K562 (cell line): ENCODE measurements around the gene MITF. TPM values are rescaled to one million over a fixed set of nuclear protein-coding genes. Genes with fewer than 3 reads are reported as not detected.

Experiments
- CBX3 ChIP-seq, 2 experiments: IDR thresholded peaks; 1 replicate in 1 of 2; 2 replicates in 1 of 2; pipeline ENCODE4 v1.6.1; 2012; ENCODE audit warnings: inconsistent platforms in 2 of 2, low read length in 2 of 2, borderline replicate concordance in 1 of 2, control low read depth in 1 of 2
- ELF2 ChIP-seq: fragments of 250-450 bp; sonication (Bioruptor Pico); IDR thresholded peaks from 2 replicates; pipeline ENCODE4 v1.5.0; 2021; ENCODE audit warnings: mild to moderate bottlenecking
- FOXK1 ChIP-seq: sonication (generic); formaldehyde crosslinking; IDR thresholded peaks from 2 replicates; pipeline ENCODE4 v1.8.0; 2022; ENCODE audit warnings: missing genetic modification reagents, mild to moderate bottlenecking, borderline replicate concordance
- GATAD2B ChIP-seq: fragments of 450-650 bp; IDR thresholded peaks from 2 replicates; pipeline ENCODE4 v1.6.1; 2017; ENCODE audit warnings: mild to moderate bottlenecking, borderline replicate concordance
- JUND ChIP-seq, 2 experiments: IDR thresholded peaks; 2 replicates in 1 of 2; 3 replicates in 1 of 2; pipeline ENCODE4 v1.6.1; 2011; ENCODE audit warnings: borderline replicate concordance in 2 of 2, low read depth in 2 of 2, low read length in 2 of 2, improper control_type of control experiment in 1 of 2, missing biosample characterization in 1 of 2, missing genetic modification characterization in 1 of 2, missing genetic modification reagents in 1 of 2
- LARP7 ChIP-seq: fragments of 450-650 bp; IDR thresholded peaks from 2 replicates; pipeline ENCODE4 v1.6.1; 2016
- NFE2 ChIP-seq: IDR thresholded peaks from 2 replicates; pipeline ENCODE4 v1.6.1; 2014; ENCODE audit warnings: antibody characterized with exemption, low read depth
- PTTG1 ChIP-seq: fragments of 450-650 bp; IDR thresholded peaks from 2 replicates; pipeline ENCODE4 v1.6.1; 2016; ENCODE audit warnings: low read depth, mild to moderate bottlenecking, missing genetic modification characterization, missing compliant biosample characterization
- RBFOX2 ChIP-seq: fragments of 200-400 bp; formaldehyde crosslinking; IDR thresholded peaks from 2 replicates; pipeline ENCODE4 v1.6.1; 2017; ENCODE audit warnings: low read depth, mild to moderate bottlenecking, low read length, moderate library complexity
- RBM34 ChIP-seq: fragments of 200-400 bp; formaldehyde crosslinking; IDR thresholded peaks from 2 replicates; pipeline ENCODE4 v1.6.1; 2018; ENCODE audit warnings: low read length, borderline replicate concordance; ENCODE audit not compliant: insufficient read depth
- SAP30 ChIP-seq: fragments of 200-600 bp; sonication (generic); IDR thresholded peaks from 2 replicates; pipeline ENCODE4 v1.6.1; 2012; ENCODE audit warnings: borderline replicate concordance, low read depth, mild to moderate bottlenecking, moderate library complexity, low read length, control low read depth, inconsistent platforms; ENCODE audit not compliant: insufficient read depth, poor library complexity, severe bottlenecking
- SETDB1 ChIP-seq: IDR thresholded peaks from one replicate; pipeline ENCODE4 v1.6.1; 2012; ENCODE audit warnings: low read length, control low read depth, inconsistent platforms
- SOX6 ChIP-seq: fragments of 450-650 bp; IDR thresholded peaks from 2 replicates; pipeline ENCODE4 v1.6.1; 2014; ENCODE audit warnings: mild to moderate bottlenecking
- ZNF140 ChIP-seq: fragments of 250-450 bp; sonication (Bioruptor Pico); IDR thresholded peaks from 2 replicates; pipeline ENCODE4 v1.8.0; 2021; ENCODE audit warnings: moderate library complexity, mild to moderate bottlenecking, inconsistent platforms
- ZNF318 ChIP-seq, 2 experiments: fragments of 450-650 bp; IDR thresholded peaks; 2 replicates each; pipeline ENCODE4 v1.6.1; 2016; ENCODE audit warnings: mild to moderate bottlenecking in 2 of 2, borderline replicate concordance in 1 of 2, low read depth in 1 of 2, moderate library complexity in 1 of 2
- ZNF347 ChIP-seq: fragments of 450-650 bp; formaldehyde crosslinking; IDR thresholded peaks from 2 replicates; pipeline ENCODE4 v1.4.0; 2020; ENCODE audit warnings: low read depth, mild to moderate bottlenecking, moderate library complexity
- ZNF384 ChIP-seq: IDR thresholded peaks from 2 replicates; pipeline ENCODE4 v1.6.1; 2012; ENCODE audit warnings: low read depth, low read length, improper control_type of control experiment
- ZNF561 ChIP-seq: fragments of 450-650 bp; formaldehyde crosslinking; conservative IDR thresholded peaks from 2 replicates; pipeline ENCODE4 v1.4.0; 2020; ENCODE audit warnings: mild to moderate bottlenecking, moderate library complexity
- ZNF740 ChIP-seq, 3 experiments: fragments of 200-800 bp in 1 of 3; sonication (Bioruptor generic) in 1 of 3; sonication (generic) in 1 of 3; formaldehyde crosslinking in 1 of 3; IDR thresholded peaks; 2 replicates each; pipeline versions ENCODE4 v1.6.1 to v1.8.0; 2016 to 2022; ENCODE audit warnings: mild to moderate bottlenecking in 2 of 3, missing compliant biosample characterization in 2 of 3, missing genetic modification characterization in 2 of 3, missing genetic modification reagents in 1 of 3
- polyA plus RNA-seq, 8 experiments: library from polyadenylated mRNA; depleted of rRNA in 4 of 8; stranded (reverse) in 5 of 8; unstranded in 3 of 8; fragments of >200 nt; fragmentation: Nextera tagmentation in 2 of 8; fragmentation: Illumina TruSeq in 1 of 8; extraction: Ambion mirVana in 2 of 8; extraction: Trizol in 1 of 8; gene quantifications; 2 replicates each; pipeline versions ENCODE4 v1.2.1 to v1.2.3, GENCODE V29; 2011 to 2014; ENCODE audit warnings: inconsistent platforms in 1 of 8, missing spikeins in 1 of 8
- total RNA-seq, 7 experiments: library from RNA; depleted of rRNA in 6 of 7; stranded (reverse); fragments of >200 nt in 6 of 7; fragmentation: Illumina TruSeq in 2 of 7; extraction: Trizol in 2 of 7; gene quantifications; 2 replicates each; pipeline versions ENCODE4 v1.2.1 to v1.2.3, GENCODE V29; 2011 to 2021; ENCODE audit warnings: low replicate concordance in 1 of 7

Gene MITF
- total and polyA plus RNA-seq, 9 of the 15 experiments (the other 6 are each of a cell fraction or from before 2014, with no cell fraction given), result 5.6 to 14.9 (median 11.1) TPM

- TF ChIP-seq ZNF740 (CRISPR knock-in tag; IDR thresholded peaks at IDR 0.05) (no peak), ZNF740 (tag; IDR thresholded peaks at IDR 0.05) (no peak), ZNF561 (CRISPR knock-in tag) (no peak), ELF2 (CRISPR knock-in tag) (no peak), LARP7 (no peak), JUND (IDR thresholded peaks at IDR 0.05; ENCODE audit: borderline replicate concordance, low read depth, low read length) (peak; percentile 85), JUND (tag; IDR thresholded peaks at IDR 0.05; ENCODE audit: borderline replicate concordance, low read depth, low read length) (peak; percentile 89; the same call in 2 of the 3 replicates), SETDB1 (no peak), ZNF384 (no peak; the same call in 1 of the 2 replicates), PTTG1 (tag) (no peak), RBFOX2 (no peak), ZNF318 (IDR thresholded peaks at IDR 0.05; ENCODE audit: borderline replicate concordance in 1 of 2, low read depth in 1 of 2) (peak in 1 of 2 experiments; percentile 55; a peak in 1 of 4 replicates), NFE2 (peak; percentile 59), ZNF140 (CRISPR knock-in tag) (no peak), FOXK1 (CRISPR knock-in tag) (no peak), CBX3 (IDR thresholded peaks at IDR 0.05; ENCODE audit: borderline replicate concordance in 1 of 2, low read length in 2 of 2) (peak in 1 of 2 experiments; percentile 53; a peak in 1 of 3 replicates), SAP30 (no peak), GATAD2B (peak; percentile 99), ZNF347 (CRISPR knock-in tag) (no peak), SOX6 (peak; percentile 98), RBM34 (no peak)
These were observed 52.7 kb downstream of the MITF start (continued) for GRCh38 chr3:69791919-69792399.
